Osteoblast (primary cell): ENCODE data around the gene NCAM2. TPM values are rescaled to one million over a fixed set of nuclear protein-coding genes. Genes with fewer than 3 reads are reported as not detected.

Source experiments
- DNase-seq: peaks from one replicate; pipeline ENCODE4 v3.0.0; 2011; ENCODE audit warnings: low spot score, mixed read lengths; ENCODE audit not compliant: insufficient read length; ENCODE audit errors: missing footprints
- H2AFZ ChIP-seq: 2 replicates; pipeline ENCODE4 v1.6.0; 2011; ENCODE audit warnings: mild to moderate bottlenecking, low read length
- H3K27ac ChIP-seq: 2 replicates; pipeline ENCODE4 v1.5.1; 2011; ENCODE audit warnings: mild to moderate bottlenecking, low read depth, low read length, moderate library complexity
- H3K27me3 ChIP-seq: 2 replicates; pipeline ENCODE4 v1.6.0; 2012; ENCODE audit warnings: mild to moderate bottlenecking, control low read depth, inconsistent platforms, low read length, moderate library complexity; ENCODE audit not compliant: insufficient read depth
- H3K36me3 ChIP-seq: 2 replicates; pipeline ENCODE4 v1.5.1; 2011; ENCODE audit warnings: mild to moderate bottlenecking, low read length, control low read depth, moderate library complexity; ENCODE audit not compliant: insufficient read depth
- H3K4me1 ChIP-seq: 2 replicates; pipeline ENCODE4 v1.5.1; 2011; ENCODE audit warnings: mild to moderate bottlenecking, low read length, control low read depth, moderate library complexity; ENCODE audit not compliant: insufficient read depth
- H3K4me2 ChIP-seq: 2 replicates; pipeline ENCODE4 v1.6.0; 2011; ENCODE audit warnings: mild to moderate bottlenecking, low read length; ENCODE audit not compliant: insufficient read depth
- H3K4me3 ChIP-seq: fragments of 200-600 bp; sonication (generic); 3 replicates; pipeline ENCODE4 v1.5.1; 2012; ENCODE audit warnings: mild to moderate bottlenecking, low read length, inconsistent platforms; ENCODE audit not compliant: insufficient read depth
- H3K79me2 ChIP-seq: 2 replicates; pipeline ENCODE4 v1.6.0; 2012; ENCODE audit warnings: mild to moderate bottlenecking, low read length, control low read depth, inconsistent platforms; ENCODE audit not compliant: insufficient read depth
- H3K9me3 ChIP-seq: 2 replicates; pipeline ENCODE4 v1.5.1; 2011; ENCODE audit warnings: low read depth, low read length, control low read depth
- H4K20me1 ChIP-seq: 2 replicates; pipeline ENCODE4 v1.6.0; 2012; ENCODE audit warnings: mild to moderate bottlenecking, low read length, control low read depth; ENCODE audit not compliant: insufficient read depth
- CTCF ChIP-seq: IDR thresholded peaks from 2 replicates; pipeline ENCODE4 v1.5.1; 2011; ENCODE audit warnings: mild to moderate bottlenecking, low read depth, low read length, moderate library complexity; ENCODE audit errors: extremely low read depth
- total RNA-seq: library from RNA; depleted of rRNA; stranded (reverse); fragments of >200 nt; gene quantifications from 2 replicates; pipeline ENCODE4 v1.2.3, GENCODE V29; 2012

NCAM2 gene
- total RNA-seq, 1 donor = 8.0 TPM

- no peaks in the 10 kb centered on the region for H4K20me1 ChIP-seq
- H3K4me1 ChIP-seq = peaks cover 3% of the 10 kb centered on the region
- H3K9me3 ChIP-seq = no peaks in the 10 kb centered on the region
- H2AFZ ChIP-seq = peak overlapping the region; percentile 70
- no peaks in the 10 kb centered on the region for H3K36me3 ChIP-seq
- H3K4me3 ChIP-seq = peak overlapping the region; percentile 58
- peak overlapping the region; percentile 39 for H3K4me2 ChIP-seq
- DNase-seq = no peak
- no peak for TF ChIP-seq CTCF
- H3K79me2 ChIP-seq = no peaks in the 10 kb centered on the region
- no peak overlapping the region for H3K27ac ChIP-seq
- H3K27me3 ChIP-seq = peaks cover 5% of the 10 kb centered on the region
Observed at GRCh38 chr21:20997311-20997635, 936 bp upstream of the NCAM2 start.

GRCh38 chr21:20998456-20998789 lies 214 bp downstream of the NCAM2 start:
- no peaks in the 10 kb centered on the region for H3K9me3 ChIP-seq
- H3K27me3 ChIP-seq = peaks cover 5% of the 10 kb centered on the region
- peak overlapping the region; percentile 79 for H3K4me2 ChIP-seq
- no peaks in the 10 kb centered on the region for H3K36me3 ChIP-seq
- H3K79me2 ChIP-seq = no peaks in the 10 kb centered on the region
- peaks cover 3% of the 10 kb centered on the region for H3K4me1 ChIP-seq
- TF ChIP-seq CTCF = no peak
- H3K27ac ChIP-seq = no peak overlapping the region
- H3K4me3 ChIP-seq = peak overlapping the region; percentile 73
- H4K20me1 ChIP-seq = no peaks in the 10 kb centered on the region
- peak overlapping the region; percentile 93 for H2AFZ ChIP-seq
- no peak for DNase-seq

GRCh38 chr21:20998886-20999285 lies 677 bp downstream of the NCAM2 start:
- DNase-seq = no peak
- Histone ChIP-seq H3K4me3 (peak overlapping the region; percentile 73), H3K4me1 (peaks cover 3% of the 10 kb centered on the region), H4K20me1 (no peaks in the 10 kb centered on the region), H3K27ac (no peak overlapping the region), H3K27me3 (peaks cover 5% of the 10 kb centered on the region), H3K79me2 (no peaks in the 10 kb centered on the region), H3K4me2 (peak overlapping the region; percentile 79), H2AFZ (peak overlapping the region; percentile 93), H3K9me3 (no peaks in the 10 kb centered on the region), H3K36me3 (no peaks in the 10 kb centered on the region)
- TF ChIP-seq CTCF = no peak

- peak; percentile 92 for DNase-seq
- Histone ChIP-seq H3K27me3 (peaks cover 5% of the 10 kb centered on the region), H3K79me2 (no peaks in the 10 kb centered on the region), H3K4me2 (no peak overlapping the region), H3K4me1 (peaks cover 3% of the 10 kb centered on the region), H3K4me3 (no peak overlapping the region), H4K20me1 (no peaks in the 10 kb centered on the region), H3K36me3 (no peaks in the 10 kb centered on the region), H2AFZ (no peak overlapping the region), H3K9me3 (no peaks in the 10 kb centered on the region), H3K27ac (no peak overlapping the region)
- peak; percentile 77 for TF ChIP-seq CTCF
Observed at GRCh38 chr21:20999659-21000058, 1.4 kb downstream of the NCAM2 start.
